ENCODE measurements around the gene C10orf95. TPM values are rescaled to one million over a fixed set of nuclear protein-coding genes. Genes with fewer than 3 reads are reported as not detected.
A peak's percentile ranks its signal among the peaks of the same experiment; 100 is the strongest.

The C10orf95 gene
- total and polyA plus RNA-seq, 2 experiments from 2014 or later, result 0.69 to 1.1 TPM

GRCh38 chr10:102421507-102421756, 29.9 kb downstream of the C10orf95 start:
- 0 out of 2 replicates have a peak, but pooled peaks cover 6% of the 10 kb centered on the region for H3K27me3 ChIP-seq (ENCODE audit: insufficient read depth)
- peaks cover 27% of the 10 kb centered on the region for H3F3A ChIP-seq (replicated peaks; ENCODE audit: low read depth)
- H3K79me2 ChIP-seq (replicated peaks; ENCODE audit: insufficient read depth), result no peaks in the 10 kb centered on the region
- peak overlapping the region; percentile 100 for H3K4me2 ChIP-seq
- no peak for DNase-seq (ENCODE audit: low spot score)
- H3K4me3 ChIP-seq, result peak overlapping the region; percentile 82
- H3K4me3 Mint-ChIP-seq, result peak overlapping the region; percentile 97
- no peaks in the 10 kb centered on the region; the same call in none of the 2 replicates for H4K20me1 ChIP-seq (replicated peaks; ENCODE audit: insufficient read depth)
- no peak overlapping the region for H3K27ac Mint-ChIP-seq
- no peaks in the 10 kb centered on the region; the same call in 2 of the 3 replicates for H3K9me3 Mint-ChIP-seq
- peaks cover 15% of the 10 kb centered on the region for H3K4me1 ChIP-seq (ENCODE audit: insufficient read depth)
- H3K36me3 Mint-ChIP-seq (ENCODE audit: low read depth), result peaks cover 16% of the 10 kb centered on the region
- no peaks in the 10 kb centered on the region; the same call in 1 of the 2 replicates for H3K36me3 ChIP-seq (ENCODE audit: insufficient read depth)
- H3K27ac ChIP-seq (ENCODE audit: low read depth), result no peak overlapping the region; the same call in 1 of the 2 replicates
- ATAC-seq, result peak; percentile 60
- H3K27me3 Mint-ChIP-seq (ENCODE audit: insufficient read depth, low read depth, poor library complexity), result peaks cover 40% of the 10 kb centered on the region
- H3K4me1 Mint-ChIP-seq, result peaks cover 16% of the 10 kb centered on the region
- H2AFZ ChIP-seq, result peak overlapping the region; percentile 95
- TF ChIP-seq EZH2phosphoT487 (IDR thresholded peaks at IDR 0.05; ENCODE audit: unreplicated experiment) (no peak), ZNF462 (CRISPR knock-in tag; IDR thresholded peaks at IDR 0.05) (no peak), CTCF (conservative IDR thresholded peaks at IDR 0.05; ENCODE audit: low read depth in 2 of 2) (no peak), NANOG (IDR thresholded peaks at IDR 0.05; ENCODE audit: borderline replicate concordance) (no peak), STAT1 (IDR thresholded peaks at IDR 0.05; ENCODE audit: unreplicated experiment) (no peak)
- no peaks in the 10 kb centered on the region for H3K9me2 ChIP-seq (ENCODE audit: insufficient read depth)
